Measurements from ENCODE around the gene DEPDC5.

DNA sequence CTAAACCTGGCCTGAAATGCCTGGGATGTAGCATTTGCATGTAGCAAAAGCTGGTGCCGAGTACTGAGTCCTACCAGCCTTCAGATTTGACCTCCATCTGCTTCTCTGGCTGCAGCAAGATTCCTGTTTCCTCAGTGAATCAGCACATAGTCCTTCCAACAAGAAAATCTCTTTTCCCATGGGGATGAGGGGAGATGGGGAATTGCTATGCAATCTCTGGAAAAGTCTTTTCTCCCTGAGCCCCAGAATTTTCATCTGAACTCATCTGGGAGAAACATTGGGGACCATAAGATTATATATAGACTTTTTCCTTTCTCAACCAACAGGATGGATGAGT lies 158.6 kb downstream of the DEPDC5 start:
- TF ChIP-seq, protein P1, sequence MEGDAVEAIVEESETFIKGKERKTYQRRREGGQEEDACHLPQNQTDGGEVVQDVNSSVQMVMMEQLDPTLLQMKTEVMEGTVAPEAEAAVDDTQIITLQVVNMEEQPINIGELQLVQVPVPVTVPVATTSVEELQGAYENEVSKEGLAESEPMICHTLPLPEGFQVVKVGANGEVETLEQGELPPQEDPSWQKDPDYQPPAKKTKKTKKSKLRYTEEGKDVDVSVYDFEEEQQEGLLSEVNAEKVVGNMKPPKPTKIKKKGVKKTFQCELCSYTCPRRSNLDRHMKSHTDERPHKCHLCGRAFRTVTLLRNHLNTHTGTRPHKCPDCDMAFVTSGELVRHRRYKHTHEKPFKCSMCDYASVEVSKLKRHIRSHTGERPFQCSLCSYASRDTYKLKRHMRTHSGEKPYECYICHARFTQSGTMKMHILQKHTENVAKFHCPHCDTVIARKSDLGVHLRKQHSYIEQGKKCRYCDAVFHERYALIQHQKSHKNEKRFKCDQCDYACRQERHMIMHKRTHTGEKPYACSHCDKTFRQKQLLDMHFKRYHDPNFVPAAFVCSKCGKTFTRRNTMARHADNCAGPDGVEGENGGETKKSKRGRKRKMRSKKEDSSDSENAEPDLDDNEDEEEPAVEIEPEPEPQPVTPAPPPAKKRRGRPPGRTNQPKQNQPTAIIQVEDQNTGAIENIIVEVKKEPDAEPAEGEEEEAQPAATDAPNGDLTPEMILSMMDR (IDR thresholded peaks at IDR 0.05; ENCODE audit: borderline replicate concordance, extremely low read depth, low read length, poor library complexity, severe bottlenecking), result no peak
- no peak for TF ChIP-seq EZH2 (IDR thresholded peaks at IDR 0.05; ENCODE audit: borderline replicate concordance, low read depth, low read length, severe bottlenecking)

Data from DND-41 (cell line).